ENCODE results near the gene PAM. TPM values are rescaled to one million over a fixed set of nuclear protein-coding genes. Genes with fewer than 3 reads are reported as not detected.

PAM gene
- total and polyA plus RNA-seq, 2 of the 8 experiments (the other 6 are each of a cell fraction or from before 2014, with no cell fraction given) = 30.4 to 67.8 TPM

DNA sequence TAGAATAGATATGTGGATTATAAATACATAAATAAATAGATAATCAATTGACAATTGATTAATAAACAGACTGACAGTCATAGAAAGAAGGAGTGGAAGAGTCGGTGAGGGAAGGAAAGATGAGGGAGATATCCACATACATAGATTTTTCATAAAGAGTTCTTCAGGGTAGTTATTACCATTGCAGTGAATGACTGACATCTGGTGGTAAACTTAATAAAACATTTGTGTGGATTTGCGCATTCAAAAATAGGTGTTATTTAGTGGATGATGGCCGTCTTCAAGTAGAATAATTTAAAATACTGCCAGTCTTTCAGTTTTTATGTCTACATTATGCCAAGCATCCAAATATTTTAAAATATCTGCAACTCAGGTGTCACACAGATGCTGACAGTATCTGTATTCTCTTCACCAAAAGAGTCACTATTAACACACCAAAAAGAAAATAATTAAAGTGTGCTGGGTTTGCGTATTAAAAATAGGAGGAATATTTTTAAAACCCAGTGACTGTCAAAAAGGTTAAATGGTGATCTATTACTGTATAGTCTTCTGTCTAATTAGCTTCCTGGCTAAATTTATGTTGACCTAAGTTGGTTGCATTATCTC, 286.1 kb downstream of the PAM start:
- H2AFZ ChIP-seq (ENCODE audit: low read length) = no peak overlapping the region
- no peak overlapping the region for H2AK5ac ChIP-seq (ENCODE audit: low read depth, low read length)
- H3K9me3 ChIP-seq (ENCODE audit: insufficient read depth in 2 of 2, low read depth in 1 of 2, low read length in 1 of 2) = no peaks in the 10 kb centered on the region
- no peak overlapping the region for H3K27ac ChIP-seq (ENCODE audit: low read depth, low read length)
- no peaks in the 10 kb centered on the region for H4K20me1 ChIP-seq (replicated peaks in 1 of 2; ENCODE audit: control insufficient read depth in 1 of 2, insufficient read depth in 2 of 2, low read length in 2 of 2)
- POLR2A ChIA-PET (ENCODE audit: partially characterized antibody) = interaction anchor here (0.6 kb wide), 1 partner anchor 15 kb away, joined by 3 read pairs; no protein-coding TSS in a partner anchor
- no peaks in the 10 kb centered on the region for H3K36me3 ChIP-seq (ENCODE audit: control insufficient read depth in 2 of 4, insufficient read depth in 4 of 4, low read length in 3 of 4)
- H3K56ac ChIP-seq (replicated peaks; ENCODE audit: insufficient read length, low read depth, low read length) = no peak overlapping the region
- H4K8ac ChIP-seq (ENCODE audit: extremely low read depth, insufficient read depth, low read length) = no peak overlapping the region
- TF ChIP-seq RAD21 (IDR thresholded peaks at IDR 0.05 in 1 of 2, conservative IDR thresholded peaks at IDR 0.05 in 1 of 2; ENCODE audit: low read depth in 2 of 2, low read length in 2 of 2) (peak; percentile 37 to 48; a peak in 3 of 4 replicates), HDAC2 (IDR thresholded peaks at IDR 0.05; ENCODE audit: borderline replicate concordance in 1 of 2, low read depth in 2 of 2, low read length in 2 of 2) (no peak)
- TF ChIP-seq, protein P1, sequence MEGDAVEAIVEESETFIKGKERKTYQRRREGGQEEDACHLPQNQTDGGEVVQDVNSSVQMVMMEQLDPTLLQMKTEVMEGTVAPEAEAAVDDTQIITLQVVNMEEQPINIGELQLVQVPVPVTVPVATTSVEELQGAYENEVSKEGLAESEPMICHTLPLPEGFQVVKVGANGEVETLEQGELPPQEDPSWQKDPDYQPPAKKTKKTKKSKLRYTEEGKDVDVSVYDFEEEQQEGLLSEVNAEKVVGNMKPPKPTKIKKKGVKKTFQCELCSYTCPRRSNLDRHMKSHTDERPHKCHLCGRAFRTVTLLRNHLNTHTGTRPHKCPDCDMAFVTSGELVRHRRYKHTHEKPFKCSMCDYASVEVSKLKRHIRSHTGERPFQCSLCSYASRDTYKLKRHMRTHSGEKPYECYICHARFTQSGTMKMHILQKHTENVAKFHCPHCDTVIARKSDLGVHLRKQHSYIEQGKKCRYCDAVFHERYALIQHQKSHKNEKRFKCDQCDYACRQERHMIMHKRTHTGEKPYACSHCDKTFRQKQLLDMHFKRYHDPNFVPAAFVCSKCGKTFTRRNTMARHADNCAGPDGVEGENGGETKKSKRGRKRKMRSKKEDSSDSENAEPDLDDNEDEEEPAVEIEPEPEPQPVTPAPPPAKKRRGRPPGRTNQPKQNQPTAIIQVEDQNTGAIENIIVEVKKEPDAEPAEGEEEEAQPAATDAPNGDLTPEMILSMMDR (IDR thresholded peaks at IDR 0.05; ENCODE audit: control extremely low read depth in 1 of 3, insufficient read depth in 1 of 3, low read depth in 1 of 3, low read length in 3 of 3) = peak in 1 of 3 experiments; percentile 4; a peak in 2 of 4 replicates
- 89% methylated on average over 4 of the region's 4 CpGs; no CpG with 5 or more reads in 1 of the 2 experiments for WGBS, 2 experiments (ENCODE audit: extremely low coverage in 1 of 2, insufficient coverage in 1 of 2, insufficient read length in 1 of 2, insufficient replicate concordance in 2 of 2, low coverage in 1 of 2, low lambda C conversion rate in 2 of 2, missing lambda C conversion rate in 1 of 2)
- no peak overlapping the region for H4K5ac ChIP-seq (ENCODE audit: insufficient read length, low read depth, low read length)
- no peaks in the 10 kb centered on the region for H3K79me1 ChIP-seq (ENCODE audit: low read depth, low read length)
- no peaks in the 10 kb centered on the region for H3K4me1 ChIP-seq (replicated peaks in 1 of 4; ENCODE audit: control insufficient read depth in 3 of 4, insufficient read depth in 4 of 4, low read length in 3 of 4)
- H4K91ac ChIP-seq (replicated peaks; ENCODE audit: insufficient read length, low read length) = no peak overlapping the region
- DNase-seq (ENCODE audit: low read depth in 1 of 2, low spot score in 2 of 2) (no peak), FAIRE-seq (no peak)
- no peak overlapping the region for H3K4ac ChIP-seq (replicated peaks; ENCODE audit: insufficient read length, low read depth, low read length)
- H3K23ac ChIP-seq (ENCODE audit: insufficient read length) = no peak overlapping the region
- no peaks in the 10 kb centered on the region for H3K23me2 ChIP-seq (ENCODE audit: low read depth, low read length)
- H3K4me3 ChIP-seq (ENCODE audit: extremely low read depth in 1 of 4, insufficient read depth in 2 of 4, low read depth in 3 of 4, low read length in 4 of 4) = no peak overlapping the region
- H2BK15ac ChIP-seq (ENCODE audit: low read length) = no peak overlapping the region
- no peak overlapping the region for H3K14ac ChIP-seq (ENCODE audit: insufficient read length)
- CTCF ChIA-PET (ENCODE audit: partially characterized antibody) = interaction anchor here (0.7 to 1.6 kb wide), 5 partner anchors 9 to 39 kb away, joined by 3 to 11 read pairs (median 4); no protein-coding TSS in a partner anchor
- no peak overlapping the region for H3K18ac ChIP-seq (ENCODE audit: extremely low read depth, low read length)
- H3K79me2 ChIP-seq (ENCODE audit: control insufficient read depth in 1 of 2, insufficient read depth in 2 of 2, low read length in 2 of 2) = no peaks in the 10 kb centered on the region
- H2BK20ac ChIP-seq (ENCODE audit: low read length) = no peak overlapping the region
- H2BK12ac ChIP-seq (ENCODE audit: low read depth, low read length) = no peak overlapping the region
- H2BK120ac ChIP-seq (replicated peaks; ENCODE audit: low read depth, low read length) = no peak overlapping the region
- H3K9ac ChIP-seq (replicated peaks in 1 of 4; ENCODE audit: extremely low read depth in 1 of 4, low read depth in 3 of 4, low read length in 3 of 4) = no peak overlapping the region
- no peak overlapping the region for H3K4me2 ChIP-seq (ENCODE audit: insufficient read depth in 1 of 2, low read depth in 2 of 2, low read length in 2 of 2)
- H3K27me3 ChIP-seq (replicated peaks in 1 of 4; ENCODE audit: control insufficient read depth in 3 of 4, extremely low read depth in 1 of 4, insufficient read depth in 3 of 4, low read length in 3 of 4) = no peaks in the 10 kb centered on the region
- no peak overlapping the region for H2BK5ac ChIP-seq (ENCODE audit: low read depth, low read length)

Measured in H1 (cell line).